ENCODE results near the gene GUCA2B. TPM values are rescaled to one million over a fixed set of nuclear protein-coding genes. Genes with fewer than 3 reads are reported as not detected.

The GUCA2B gene
- total RNA-seq, 1 donor from 2014 or later, result not detected

DNA sequence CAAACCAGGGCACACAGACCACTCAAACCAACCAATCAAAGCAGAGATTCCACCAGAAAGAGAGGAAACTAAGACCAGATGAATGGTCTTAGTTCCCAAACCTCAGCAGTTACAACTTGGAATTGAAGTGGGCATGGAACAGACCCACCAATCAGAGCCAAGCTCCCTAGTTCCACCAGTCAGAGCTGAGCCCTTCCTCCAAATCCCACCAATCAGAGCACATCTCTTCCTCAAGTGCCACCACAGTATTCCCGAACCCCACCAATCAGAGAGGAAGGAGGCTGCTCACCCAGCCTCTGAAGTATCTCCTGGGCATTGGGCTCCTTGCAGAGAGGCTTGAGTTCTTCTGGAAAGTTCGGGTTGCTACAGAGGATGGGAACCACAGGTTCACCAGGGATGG lies 9.9 kb downstream of the GUCA2B start:
- H3K27me3 Mint-ChIP-seq (ENCODE audit: low read depth), result peaks cover 8% of the 10 kb centered on the region

GRCh38 chr1:42163536-42164503 lies 10.6 kb downstream of the GUCA2B start:
- peaks cover 8% of the 10 kb centered on the region for H3K27me3 Mint-ChIP-seq (ENCODE audit: low read depth)
- H3K4me3 Mint-ChIP-seq, result no peak overlapping the region
- H3K36me3 Mint-ChIP-seq (ENCODE audit: low read depth), result peaks cover 4% of the 10 kb centered on the region
- peaks cover 2% of the 10 kb centered on the region for H3K9me3 Mint-ChIP-seq
- peaks cover 8% of the 10 kb centered on the region for H3K4me1 Mint-ChIP-seq
- no peak for DNase-seq (ENCODE audit: low read depth, low spot score)
- H3K27ac Mint-ChIP-seq (ENCODE audit: unreplicated experiment), result no peak overlapping the region
- TF ChIP-seq CTCF (conservative IDR thresholded peaks at IDR 0.05), result no peak

More for the DNA sequence above, 9.9 kb downstream of the GUCA2B start:
- no peak for TF ChIP-seq CTCF (conservative IDR thresholded peaks at IDR 0.05)
- Mint-ChIP-seq H3K27ac (ENCODE audit: unreplicated experiment) (no peak overlapping the region), H3K4me3 (no peak overlapping the region), H3K9me3 (peaks cover 2% of the 10 kb centered on the region), H3K36me3 (ENCODE audit: low read depth) (peaks cover 4% of the 10 kb centered on the region), H3K4me1 (peaks cover 8% of the 10 kb centered on the region)
- no peak for DNase-seq (ENCODE audit: low read depth, low spot score)

GRCh38 chr1:42164551-42165420 lies 11.6 kb downstream of the GUCA2B start, which contains the start of gene GUCA2A:
Gene GUCA2A (minus strand): TSS chr1:42164745. CDS start chr1:42164712, 33 bp downstream.
- no peak within 1 kb of the TSS for H3K27ac Mint-ChIP-seq (ENCODE audit: unreplicated experiment)
- H3K36me3 Mint-ChIP-seq (ENCODE audit: low read depth), result peaks cover 4% of the 10 kb centered on the region
- DNase-seq (ENCODE audit: low read depth, low spot score), result no peak
- H3K9me3 Mint-ChIP-seq, result peaks cover 2% of the 10 kb centered on the region
- H3K4me3 Mint-ChIP-seq, result no peak within 1 kb of the TSS
- no peak for TF ChIP-seq CTCF (conservative IDR thresholded peaks at IDR 0.05)
- peaks cover 8% of the 10 kb centered on the region for H3K4me1 Mint-ChIP-seq
- H3K27me3 Mint-ChIP-seq (ENCODE audit: low read depth), result peaks cover 3% of the 10 kb centered on the region

DNA sequence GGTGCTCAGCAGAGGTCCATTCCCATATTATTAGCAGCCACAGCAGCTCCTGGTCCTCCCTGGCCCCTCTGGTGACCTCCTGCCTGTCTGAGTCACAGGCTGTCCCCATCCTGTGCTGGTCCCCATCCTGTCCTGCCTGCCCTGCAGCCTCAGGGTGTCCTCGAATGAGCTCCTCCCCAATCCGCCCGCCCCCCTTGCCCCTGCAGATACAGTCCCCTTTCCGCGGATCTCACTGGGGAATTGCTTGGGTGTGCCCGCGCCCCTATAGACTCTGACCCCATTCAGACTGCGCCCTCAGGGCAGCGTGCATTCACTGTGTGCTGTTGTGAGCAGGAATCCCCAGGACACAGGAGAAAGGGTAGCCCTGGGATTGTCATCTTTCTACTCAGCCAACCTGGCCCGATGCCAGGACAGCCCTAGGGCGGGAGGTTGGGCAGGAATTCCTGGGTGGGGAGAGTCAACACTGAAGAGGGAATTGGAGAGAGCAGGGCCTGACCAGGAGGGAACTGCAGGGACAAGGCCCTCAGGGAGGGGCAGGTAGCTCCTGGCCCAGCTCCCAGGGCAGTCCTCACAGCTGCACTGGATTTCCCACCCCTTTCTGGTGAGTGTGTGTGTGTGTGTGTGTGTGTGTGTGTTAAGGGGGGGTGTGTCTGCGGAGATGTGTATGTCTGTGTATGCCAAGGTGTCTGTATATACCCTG lies 12.5 kb downstream of the GUCA2B start:
- peaks cover 8% of the 10 kb centered on the region for H3K4me1 Mint-ChIP-seq
- H3K27me3 Mint-ChIP-seq (ENCODE audit: low read depth), result peaks cover under 1% of the 10 kb centered on the region
- no peak for DNase-seq (ENCODE audit: low read depth, low spot score)
- peaks cover 1% of the 10 kb centered on the region for H3K9me3 Mint-ChIP-seq
- no peak for TF ChIP-seq CTCF (conservative IDR thresholded peaks at IDR 0.05)
- peaks cover 4% of the 10 kb centered on the region for H3K36me3 Mint-ChIP-seq (ENCODE audit: low read depth)
- H3K27ac Mint-ChIP-seq (ENCODE audit: unreplicated experiment), result no peak overlapping the region
- no peak overlapping the region for H3K4me3 Mint-ChIP-seq
